ENCODE data around the gene LMNA. TPM values are rescaled to one million over a fixed set of nuclear protein-coding genes. Genes with fewer than 3 reads are reported as not detected.

LMNA gene
- total and polyA plus RNA-seq, 2 of the 4 experiments (the other 2 are of a cell fraction), result 563 to 755 TPM

DNA sequence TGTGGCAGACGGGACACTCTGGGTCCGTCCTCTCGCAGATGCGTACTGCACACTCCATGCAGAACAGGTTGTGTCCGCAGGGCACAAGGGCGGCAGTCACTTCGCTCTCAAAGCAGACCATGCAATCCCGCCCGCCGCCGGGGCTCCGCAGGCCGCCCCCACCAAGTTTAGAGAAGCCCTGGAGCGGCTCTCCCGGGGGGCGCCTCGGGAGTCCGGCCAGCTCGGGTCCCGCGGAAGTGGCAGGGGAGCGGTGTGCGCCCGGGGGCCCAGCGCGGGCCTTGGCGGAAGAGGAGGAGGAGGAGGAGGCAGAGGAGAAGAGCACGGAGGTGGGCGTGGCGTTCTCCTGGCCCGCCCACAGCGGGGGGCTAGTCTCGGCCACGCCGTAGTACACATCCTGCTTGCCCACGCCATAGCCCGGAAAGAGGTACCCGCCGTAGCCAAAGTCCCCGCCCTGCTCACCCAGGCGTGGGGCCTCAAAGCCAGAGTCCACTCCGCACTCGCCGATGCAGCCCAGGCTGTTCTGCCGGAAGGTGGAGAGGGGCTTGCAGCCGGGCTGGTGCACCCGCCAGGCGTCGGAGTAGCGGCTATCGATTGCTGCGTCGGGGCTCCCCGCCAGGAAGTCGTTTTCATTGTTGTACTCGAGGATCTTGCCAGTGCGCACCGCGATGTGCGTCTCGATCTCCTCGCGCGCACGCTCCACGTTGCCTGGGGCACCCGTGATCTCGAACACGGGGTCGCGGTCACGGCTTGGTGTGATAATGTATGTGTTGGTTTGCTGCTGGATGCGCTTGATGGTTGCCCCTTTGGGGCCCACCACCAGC, 37.7 kb upstream of the LMNA start:
- intact Hi-C loops (cut with micrococcal nuclease) (no loop called here), dilution Hi-C loops (cut with HindIII; ENCODE audit: low sequenced_read_pairs, unreplicated experiment) (no loop called here), in situ Hi-C loops (cut with MboI; ENCODE audit: low sequenced_read_pairs) (no loop called here)
- H4K91ac ChIP-seq (ENCODE audit: insufficient read depth, low read depth, low read length), result no peak overlapping the region; the same call in 1 of the 2 replicates
- BruUV-seq (replicated peaks), result no TSS peak
- H4K5ac ChIP-seq (ENCODE audit: low read depth, low read length), result no peak overlapping the region
- no peak overlapping the region for H2BK15ac ChIP-seq (ENCODE audit: low read depth, low read length)
- no peaks in the 10 kb centered on the region for H3K9me3 ChIP-seq (ENCODE audit: control insufficient read depth, insufficient read depth, low read length)
- no peak overlapping the region for H3K4me3 ChIP-seq (ENCODE audit: insufficient read depth, low read depth, low read length)
- DNase-seq (no peak), ATAC-seq (ENCODE audit: low read depth) (no peak)
- H2AK9ac ChIP-seq (replicated peaks; ENCODE audit: low read depth, low read length, poor library complexity), result peak overlapping the region; percentile 37
- H2AK5ac ChIP-seq (ENCODE audit: low read depth, low read length), result peak overlapping the region; percentile 11; the same call in 1 of the 2 replicates
- H3K18ac ChIP-seq (ENCODE audit: low read depth, low read length), result no peak overlapping the region
- ChIA-PET CTCF (no interaction called here), POLR2A (ENCODE audit: unreplicated experiment) (no interaction called here)
- H3K56ac ChIP-seq (ENCODE audit: extremely low read depth, insufficient read depth, low read length), result no peak overlapping the region
- H3K23ac ChIP-seq (ENCODE audit: low read depth, low read length), result no peak overlapping the region
- H3K4me1 ChIP-seq (ENCODE audit: control insufficient read depth, insufficient read depth, low read length), result peaks cover 26% of the 10 kb centered on the region
- peaks cover 45% of the 10 kb centered on the region for H4K20me1 ChIP-seq (ENCODE audit: insufficient read depth, low read length)
- H3K4me2 ChIP-seq (ENCODE audit: low read depth, low read length), result peak overlapping the region; percentile 37; the same call in 1 of the 2 replicates
- peak overlapping the region; percentile 45; the same call in 1 of the 2 replicates for H3K4ac ChIP-seq (ENCODE audit: low read depth, low read length)
- 29% methylated on average over 43 of the region's 73 CpGs; no CpG with 5 or more reads in 1 of the 2 experiments for WGBS, 2 experiments (ENCODE audit: extremely low coverage in 2 of 2, insufficient read length in 1 of 2)
- H2BK120ac ChIP-seq (ENCODE audit: low read depth, low read length), result peak overlapping the region; percentile 5; the same call in 1 of the 2 replicates
- no peak overlapping the region for H2BK20ac ChIP-seq (ENCODE audit: low read depth, low read length)
- H2AFZ ChIP-seq (replicated peaks; ENCODE audit: low read length, poor library complexity), result peak overlapping the region; percentile 81
- peaks cover 17% of the 10 kb centered on the region for H3K9me1 ChIP-seq (ENCODE audit: insufficient read depth, low read length)
- H3K79me1 ChIP-seq (ENCODE audit: low read depth in 1 of 2, low read length in 2 of 2), result peaks cover 37 to 79% of the 10 kb centered on the region in 2 experiments
- no peak overlapping the region for H3K9ac ChIP-seq (ENCODE audit: low read depth, low read length)
- H3K14ac ChIP-seq (replicated peaks; ENCODE audit: low read depth, low read length), result 0 out of 2 replicates have a peak overlapping the region, but pooled peaks have one; percentile 58
- H3K36me3 ChIP-seq (ENCODE audit: control insufficient read depth, insufficient read depth, low read length), result peaks cover 37% of the 10 kb centered on the region
- peak overlapping the region; percentile 31 to 61; a peak in 2 of 4 replicates for H4K8ac ChIP-seq (ENCODE audit: low read depth in 2 of 2, low read length in 2 of 2)
- H3K27me3 ChIP-seq (ENCODE audit: control insufficient read depth, insufficient read depth, low read length), result no peaks in the 10 kb centered on the region
- no peak overlapping the region for H2BK5ac ChIP-seq (ENCODE audit: low read depth, low read length, poor library complexity, severe bottlenecking)
- no peak overlapping the region; the same call in 1 of the 2 replicates for H3K27ac ChIP-seq (ENCODE audit: insufficient read depth, low read length)
- TF ChIP-seq POLR2A (IDR thresholded peaks at IDR 0.05; ENCODE audit: low read depth, low read length) (no peak), CTCF (conservative IDR thresholded peaks at IDR 0.05; ENCODE audit: low read depth, low read length) (no peak), MXI1 (IDR thresholded peaks at IDR 0.05; ENCODE audit: borderline replicate concordance, low read depth, low read length) (no peak), SMC3 (IDR thresholded peaks at IDR 0.05; ENCODE audit: low read depth, low read length) (no peak), MAZ (IDR thresholded peaks at IDR 0.05; ENCODE audit: borderline replicate concordance, low read depth, low read length) (no peak), CEBPB (IDR thresholded peaks at IDR 0.05; ENCODE audit: low read depth, low read length) (no peak), MAFK (IDR thresholded peaks at IDR 0.05; ENCODE audit: low read depth, low read length) (no peak), RCOR1 (IDR thresholded peaks at IDR 0.05; ENCODE audit: insufficient replicate concordance, low read length) (no peak), BHLHE40 (IDR thresholded peaks at IDR 0.05; ENCODE audit: low read depth, low read length) (no peak), FOS (IDR thresholded peaks at IDR 0.05; ENCODE audit: low read depth, low read length) (no peak), NFE2L2 (IDR thresholded peaks at IDR 0.05; ENCODE audit: low read depth, low read length) (no peak), CHD1 (IDR thresholded peaks at IDR 0.05; ENCODE audit: low read depth, low read length) (no peak)
- TF ChIP-seq, protein P1, sequence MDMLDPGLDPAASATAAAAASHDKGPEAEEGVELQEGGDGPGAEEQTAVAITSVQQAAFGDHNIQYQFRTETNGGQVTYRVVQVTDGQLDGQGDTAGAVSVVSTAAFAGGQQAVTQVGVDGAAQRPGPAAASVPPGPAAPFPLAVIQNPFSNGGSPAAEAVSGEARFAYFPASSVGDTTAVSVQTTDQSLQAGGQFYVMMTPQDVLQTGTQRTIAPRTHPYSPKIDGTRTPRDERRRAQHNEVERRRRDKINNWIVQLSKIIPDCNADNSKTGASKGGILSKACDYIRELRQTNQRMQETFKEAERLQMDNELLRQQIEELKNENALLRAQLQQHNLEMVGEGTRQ (IDR thresholded peaks at IDR 0.05; ENCODE audit: low read depth, low read length), result no peak
- TF ChIP-seq, protein P2, sequence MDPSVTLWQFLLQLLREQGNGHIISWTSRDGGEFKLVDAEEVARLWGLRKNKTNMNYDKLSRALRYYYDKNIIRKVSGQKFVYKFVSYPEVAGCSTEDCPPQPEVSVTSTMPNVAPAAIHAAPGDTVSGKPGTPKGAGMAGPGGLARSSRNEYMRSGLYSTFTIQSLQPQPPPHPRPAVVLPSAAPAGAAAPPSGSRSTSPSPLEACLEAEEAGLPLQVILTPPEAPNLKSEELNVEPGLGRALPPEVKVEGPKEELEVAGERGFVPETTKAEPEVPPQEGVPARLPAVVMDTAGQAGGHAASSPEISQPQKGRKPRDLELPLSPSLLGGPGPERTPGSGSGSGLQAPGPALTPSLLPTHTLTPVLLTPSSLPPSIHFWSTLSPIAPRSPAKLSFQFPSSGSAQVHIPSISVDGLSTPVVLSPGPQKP (IDR thresholded peaks at IDR 0.05; ENCODE audit: borderline replicate concordance, low read depth, low read length), result no peak
